ENCODE measurements around the gene TEX10.

Gene TEX10

DNA sequence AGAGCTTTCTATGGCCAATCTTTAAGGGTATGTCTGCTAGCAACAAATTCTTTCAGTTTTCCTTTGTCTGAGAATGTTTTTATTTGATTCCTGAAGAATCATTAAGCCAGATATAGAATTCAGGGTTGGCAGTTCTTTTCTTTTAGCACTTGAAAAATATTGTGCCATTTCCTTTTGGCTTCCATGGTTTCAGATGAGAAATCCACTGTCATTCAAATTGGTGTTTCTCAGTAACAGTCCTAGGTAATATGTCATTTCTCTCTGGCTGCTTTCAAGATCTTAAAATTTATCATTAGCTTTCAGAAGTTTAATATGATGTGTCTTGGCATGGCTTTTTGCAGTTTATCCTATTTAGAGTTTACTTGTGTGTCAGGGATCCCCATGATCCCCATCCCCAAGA, 67.7 kb downstream of the TEX10 start:
- Histone ChIP-seq H3K4me3 (ENCODE audit: low read depth in 1 of 2, low read length in 2 of 2) (no peak overlapping the region), H3K27me3 (ENCODE audit: low read depth, low read length) (no peaks in the 10 kb centered on the region), H3K27ac (ENCODE audit: low read length) (no peak overlapping the region), H3K9me3 (ENCODE audit: control insufficient read depth in 1 of 2, low read length in 2 of 2) (peaks cover 7 to 8% of the 10 kb centered on the region in 2 donors), H3K36me3 (ENCODE audit: control insufficient read depth in 1 of 2, insufficient read depth in 2 of 2, low read length in 2 of 2) (peaks cover 21 to 55% of the 10 kb centered on the region in 2 donors), H3K4me1 (ENCODE audit: control insufficient read depth in 1 of 2, insufficient read depth in 2 of 2, low read length in 2 of 2) (no peaks in the 10 kb centered on the region)

GRCh38 chr9:100284247-100284646, 68.5 kb downstream of the TEX10 start:
- H3K4me1 ChIP-seq (ENCODE audit: control insufficient read depth in 1 of 2, insufficient read depth in 2 of 2, low read length in 2 of 2), result no peaks in the 10 kb centered on the region
- H3K4me3 ChIP-seq (ENCODE audit: low read depth in 1 of 2, low read length in 2 of 2), result no peak overlapping the region
- H3K36me3 ChIP-seq (ENCODE audit: control insufficient read depth in 1 of 2, insufficient read depth in 2 of 2, low read length in 2 of 2), result peaks cover 18 to 49% of the 10 kb centered on the region in 2 donors
- no peaks in the 10 kb centered on the region for H3K27me3 ChIP-seq (ENCODE audit: low read depth, low read length)
- peaks cover 7 to 8% of the 10 kb centered on the region in 2 donors for H3K9me3 ChIP-seq (ENCODE audit: control insufficient read depth in 1 of 2, low read length in 2 of 2)
- H3K27ac ChIP-seq (ENCODE audit: low read length), result no peak overlapping the region

- no peaks in the 10 kb centered on the region for H3K4me1 ChIP-seq (ENCODE audit: control insufficient read depth in 1 of 2, insufficient read depth in 2 of 2, low read length in 2 of 2)
- no peaks in the 10 kb centered on the region for H3K27me3 ChIP-seq (ENCODE audit: low read depth, low read length)
- H3K4me3 ChIP-seq (ENCODE audit: low read depth in 1 of 2, low read length in 2 of 2), result no peak overlapping the region
- peaks cover 18 to 31% of the 10 kb centered on the region in 2 donors for H3K36me3 ChIP-seq (ENCODE audit: control insufficient read depth in 1 of 2, insufficient read depth in 2 of 2, low read length in 2 of 2)
- H3K9me3 ChIP-seq (ENCODE audit: control insufficient read depth in 1 of 2, low read length in 2 of 2), result peaks cover 3 to 8% of the 10 kb centered on the region in 2 donors
- no peak overlapping the region for H3K27ac ChIP-seq (ENCODE audit: low read length)
Observed at GRCh38 chr9:100282388-100282719, 70.4 kb downstream of the TEX10 start.

DNA sequence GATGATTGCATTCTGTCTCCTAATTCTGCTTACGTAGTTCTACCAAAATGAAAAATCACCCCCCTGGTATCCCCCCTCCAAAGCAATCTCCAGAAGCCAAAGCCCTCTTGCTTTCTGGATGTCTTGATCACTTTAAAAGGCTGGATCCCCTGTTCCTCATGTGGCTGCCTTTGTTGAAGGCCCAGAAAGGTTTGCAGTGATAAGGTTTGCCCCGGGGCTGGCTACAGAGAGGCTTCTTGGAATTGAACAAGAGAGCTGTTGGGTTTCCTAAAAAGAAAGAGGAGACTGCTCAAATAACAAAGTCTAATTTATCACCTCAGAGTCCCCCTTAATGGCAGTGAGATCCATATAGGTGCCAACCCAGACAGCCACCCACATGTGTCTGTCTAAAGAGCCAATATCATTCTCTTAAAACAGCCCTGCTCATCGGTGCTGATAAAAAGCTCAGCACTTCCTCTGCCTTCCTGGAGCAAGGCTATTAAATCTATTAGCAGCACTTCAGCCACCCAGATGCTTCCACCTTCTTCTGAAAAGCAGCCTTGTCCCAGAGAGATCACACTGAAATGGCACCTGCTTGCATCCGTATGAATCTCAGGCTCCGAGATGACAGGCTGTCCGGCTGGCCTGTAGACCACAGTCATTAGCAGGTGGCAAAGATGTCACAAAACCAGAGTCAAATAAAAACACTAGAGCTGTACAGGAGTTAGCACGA, 70.9 kb downstream of the TEX10 start:
- Histone ChIP-seq H3K27me3 (ENCODE audit: low read depth, low read length) (no peaks in the 10 kb centered on the region), H3K9me3 (ENCODE audit: control insufficient read depth in 1 of 2, low read length in 2 of 2) (peaks cover 0 to 8% of the 10 kb centered on the region in 2 donors), H3K4me1 (ENCODE audit: control insufficient read depth in 1 of 2, insufficient read depth in 2 of 2, low read length in 2 of 2) (no peaks in the 10 kb centered on the region), H3K4me3 (ENCODE audit: low read depth in 1 of 2, low read length in 2 of 2) (no peak overlapping the region), H3K36me3 (ENCODE audit: control insufficient read depth in 1 of 2, insufficient read depth in 2 of 2, low read length in 2 of 2) (peaks cover 18 to 25% of the 10 kb centered on the region in 2 donors), H3K27ac (ENCODE audit: low read length) (no peak overlapping the region)

- H3K27me3 ChIP-seq (ENCODE audit: low read depth, low read length), result no peaks in the 10 kb centered on the region
- peaks cover 0 to 8% of the 10 kb centered on the region in 2 donors for H3K9me3 ChIP-seq (ENCODE audit: control insufficient read depth in 1 of 2, low read length in 2 of 2)
- no peak overlapping the region for H3K27ac ChIP-seq (ENCODE audit: low read length)
- peaks cover 18 to 23% of the 10 kb centered on the region in 2 donors for H3K36me3 ChIP-seq (ENCODE audit: control insufficient read depth in 1 of 2, insufficient read depth in 2 of 2, low read length in 2 of 2)
- H3K4me1 ChIP-seq (ENCODE audit: control insufficient read depth in 1 of 2, insufficient read depth in 2 of 2, low read length in 2 of 2), result no peaks in the 10 kb centered on the region
- H3K4me3 ChIP-seq (ENCODE audit: low read depth in 1 of 2, low read length in 2 of 2), result no peak overlapping the region
Observed at GRCh38 chr9:100281066-100281465, 71.7 kb downstream of the TEX10 start.

- no peaks in the 10 kb centered on the region for H3K4me1 ChIP-seq (ENCODE audit: control insufficient read depth in 1 of 2, insufficient read depth in 2 of 2, low read length in 2 of 2)
- peaks cover 9 to 14% of the 10 kb centered on the region in 2 donors for H3K36me3 ChIP-seq (ENCODE audit: control insufficient read depth in 1 of 2, insufficient read depth in 2 of 2, low read length in 2 of 2)
- H3K4me3 ChIP-seq (ENCODE audit: low read depth in 1 of 2, low read length in 2 of 2), result no peak overlapping the region
- H3K27me3 ChIP-seq (ENCODE audit: low read depth, low read length), result no peaks in the 10 kb centered on the region
- H3K9me3 ChIP-seq (ENCODE audit: control insufficient read depth in 1 of 2, low read length in 2 of 2), result no peaks in the 10 kb centered on the region
- no peak overlapping the region for H3K27ac ChIP-seq (ENCODE audit: low read length)
Observed at GRCh38 chr9:100277166-100277979, 75.4 kb downstream of the TEX10 start.

GRCh38 chr9:100269656-100270055, 83.1 kb downstream of the TEX10 start:
- no peaks in the 10 kb centered on the region for H3K9me3 ChIP-seq (ENCODE audit: control insufficient read depth in 1 of 2, low read length in 2 of 2)
- H3K36me3 ChIP-seq (ENCODE audit: control insufficient read depth in 1 of 2, insufficient read depth in 2 of 2, low read length in 2 of 2), result peaks cover 14 to 35% of the 10 kb centered on the region in 2 donors
- no peaks in the 10 kb centered on the region for H3K4me1 ChIP-seq (ENCODE audit: control insufficient read depth in 1 of 2, insufficient read depth in 2 of 2, low read length in 2 of 2)
- no peaks in the 10 kb centered on the region for H3K27me3 ChIP-seq (ENCODE audit: low read depth, low read length)
- no peak overlapping the region for H3K4me3 ChIP-seq (ENCODE audit: low read depth in 1 of 2, low read length in 2 of 2)
- no peak overlapping the region for H3K27ac ChIP-seq (ENCODE audit: low read length)

- Histone ChIP-seq H3K27me3 (ENCODE audit: low read depth, low read length) (no peaks in the 10 kb centered on the region), H3K9me3 (ENCODE audit: control insufficient read depth in 1 of 2, low read length in 2 of 2) (no peaks in the 10 kb centered on the region), H3K4me1 (ENCODE audit: control insufficient read depth in 1 of 2, insufficient read depth in 2 of 2, low read length in 2 of 2) (no peaks in the 10 kb centered on the region), H3K36me3 (ENCODE audit: control insufficient read depth in 1 of 2, insufficient read depth in 2 of 2, low read length in 2 of 2) (peaks cover 11 to 41% of the 10 kb centered on the region in 2 donors), H3K27ac (ENCODE audit: low read length) (no peak overlapping the region), H3K4me3 (ENCODE audit: low read depth in 1 of 2, low read length in 2 of 2) (no peak overlapping the region)
Observed at GRCh38 chr9:100268271-100268670, 84.5 kb downstream of the TEX10 start.

DNA sequence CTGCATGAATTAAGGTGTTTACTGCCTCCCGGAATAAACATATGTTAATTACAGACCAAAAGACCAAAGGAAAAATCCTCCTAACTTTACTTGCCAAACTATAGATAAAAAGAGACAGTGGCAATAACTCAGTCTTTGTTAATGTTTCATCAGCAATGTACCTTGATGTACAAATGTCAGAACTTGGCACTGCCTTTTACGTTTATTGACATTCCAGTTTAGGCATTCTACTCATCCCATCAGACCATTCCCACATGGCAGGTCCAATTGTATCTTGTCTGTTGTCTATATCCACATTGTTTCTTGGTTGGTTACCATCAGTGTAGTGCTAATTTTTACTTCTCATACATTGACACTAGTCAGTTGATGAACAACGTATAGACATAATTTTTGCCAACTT, 85.5 kb downstream of the TEX10 start:
- Histone ChIP-seq H3K4me3 (ENCODE audit: low read depth in 1 of 2, low read length in 2 of 2) (no peak overlapping the region), H3K27me3 (ENCODE audit: low read depth, low read length) (no peaks in the 10 kb centered on the region), H3K9me3 (ENCODE audit: control insufficient read depth in 1 of 2, low read length in 2 of 2) (no peaks in the 10 kb centered on the region), H3K4me1 (ENCODE audit: control insufficient read depth in 1 of 2, insufficient read depth in 2 of 2, low read length in 2 of 2) (no peaks in the 10 kb centered on the region), H3K36me3 (ENCODE audit: control insufficient read depth in 1 of 2, insufficient read depth in 2 of 2, low read length in 2 of 2) (peaks cover 6 to 39% of the 10 kb centered on the region in 2 donors), H3K27ac (ENCODE audit: low read length) (no peak overlapping the region)

Measured in muscle layer of duodenum (tissue), 2 donors.